ENCODE data around the gene DDX27.

- TF ChIP-seq CTCF (IDR thresholded peaks at IDR 0.05) (no peak), POLR2A (IDR thresholded peaks at IDR 0.05) (no peak)
Observed at GRCh38 chr20:49279677-49280462, 60.7 kb downstream of the DDX27 start.
